Transverse colon (tissue), 4 donors: ENCODE data around the gene ZFP92. TPM values are rescaled to one million over a fixed set of nuclear protein-coding genes. Genes with fewer than 3 reads are reported as not detected.

Source experiments
- DNase-seq: peaks from one replicate; pipeline ENCODE4 v3.0.0-alpha.2; 2019
- H3K27ac ChIP-seq, 4 donors: fragments of 200-600 bp; sonication (generic); 2 replicates each; pipeline ENCODE4 v1.5.1; 2016 to 2018; ENCODE audit warnings: inconsistent platforms in 4 of 4
- H3K27me3 ChIP-seq: fragments of 200-600 bp; sonication (generic); 2 replicates; pipeline ENCODE4 v1.5.1; 2017; ENCODE audit warnings: inconsistent platforms
- H3K36me3 ChIP-seq, 4 donors: fragments of 200-600 bp; sonication (generic); 2 replicates each; pipeline ENCODE4 v1.5.1; 2017 to 2019; ENCODE audit warnings: inconsistent platforms in 4 of 4
- H3K4me1 ChIP-seq, 4 donors: fragments of 200-600 bp; sonication (generic); 2 replicates each; pipeline ENCODE4 v1.5.1; 2017 to 2020; ENCODE audit warnings: inconsistent platforms in 4 of 4
- H3K4me3 ChIP-seq, 4 donors: fragments of 200-600 bp; sonication (generic); 1 replicate in 1 of 4; 2 replicates in 3 of 4; pipeline versions ENCODE4 v1.5.1 to v1.6.1; 2017 to 2019; ENCODE audit warnings: inconsistent platforms in 4 of 4
- H3K9me3 ChIP-seq, 2 donors: fragments of 200-600 bp; sonication (generic); 2 replicates each; pipeline ENCODE4 v1.5.1; 2017 to 2019; ENCODE audit warnings: inconsistent platforms in 2 of 2
- EP300 ChIP-seq: sonication (generic); formaldehyde crosslinking; IDR thresholded peaks from one replicate; pipeline ENCODE4 v1.6.1; 2017; ENCODE audit warnings: antibody characterized with exemption, low read depth
- POLR2A ChIP-seq: fragments of 450-650 bp; IDR thresholded peaks from one replicate; pipeline ENCODE4 v1.6.1; 2016; ENCODE audit warnings: antibody characterized with exemption, mild to moderate bottlenecking, moderate library complexity
- POLR2AphosphoS5 ChIP-seq, 3 donors: sonication (generic); formaldehyde crosslinking; IDR thresholded peaks; one replicate each; pipeline ENCODE4 v1.6.1; 2016; ENCODE audit warnings: antibody characterized with exemption in 3 of 3
- WGBS, 2 donors: methylation state at CpG; one replicate each; pipeline ENCODE4 v1.1.5; 2018; ENCODE audit warnings: low coverage in 1 of 2; 5-methylcytosine and 5-hydroxymethylcytosine counted together
- in situ Hi-C, 4 donors: fragments of 200-750 bp; cut with MboI; loops; one replicate each; pipeline versions ENCODE4 v1.15.0 to v1.15.1; 2017; ENCODE audit warnings: low sequenced_read_pairs in 3 of 4, low pct_ligation_motif_present in 1 of 4, low pct_unique_long_range_greater_than_20kb in 1 of 4
- intact Hi-C: fragments of 100-400 bp; cut with DNase I; formaldehyde crosslinking; loops from one replicate; pipeline ENCODE4 v1.15.1; 2023; ENCODE audit warnings: low total_unique reads
- total RNA-seq, 4 donors: library from RNA; depleted of rRNA; stranded (reverse); fragments of >200 nt; gene quantifications; one replicate each; pipeline ENCODE4 v1.1.0, GENCODE V29; 2016
- TF ChIP-seq, protein P1 (sequence below), 5 experiments: fragments of 200-600 bp in 3 of 5; fragments of 450-650 bp in 2 of 5; sonication (generic) in 3 of 5; IDR thresholded peaks; 1 replicate in 2 of 5; 2 replicates in 3 of 5; pipeline ENCODE4 v1.5.1; 2016 to 2017; ENCODE audit warnings: antibody characterized with exemption in 5 of 5, inconsistent platforms in 3 of 5, mild to moderate bottlenecking in 2 of 5, moderate library complexity in 1 of 5

The ZFP92 gene
- total RNA-seq, 4 donors from 2014 or later: 0.27 to 3.0 (median 1.3) TPM

DNA sequence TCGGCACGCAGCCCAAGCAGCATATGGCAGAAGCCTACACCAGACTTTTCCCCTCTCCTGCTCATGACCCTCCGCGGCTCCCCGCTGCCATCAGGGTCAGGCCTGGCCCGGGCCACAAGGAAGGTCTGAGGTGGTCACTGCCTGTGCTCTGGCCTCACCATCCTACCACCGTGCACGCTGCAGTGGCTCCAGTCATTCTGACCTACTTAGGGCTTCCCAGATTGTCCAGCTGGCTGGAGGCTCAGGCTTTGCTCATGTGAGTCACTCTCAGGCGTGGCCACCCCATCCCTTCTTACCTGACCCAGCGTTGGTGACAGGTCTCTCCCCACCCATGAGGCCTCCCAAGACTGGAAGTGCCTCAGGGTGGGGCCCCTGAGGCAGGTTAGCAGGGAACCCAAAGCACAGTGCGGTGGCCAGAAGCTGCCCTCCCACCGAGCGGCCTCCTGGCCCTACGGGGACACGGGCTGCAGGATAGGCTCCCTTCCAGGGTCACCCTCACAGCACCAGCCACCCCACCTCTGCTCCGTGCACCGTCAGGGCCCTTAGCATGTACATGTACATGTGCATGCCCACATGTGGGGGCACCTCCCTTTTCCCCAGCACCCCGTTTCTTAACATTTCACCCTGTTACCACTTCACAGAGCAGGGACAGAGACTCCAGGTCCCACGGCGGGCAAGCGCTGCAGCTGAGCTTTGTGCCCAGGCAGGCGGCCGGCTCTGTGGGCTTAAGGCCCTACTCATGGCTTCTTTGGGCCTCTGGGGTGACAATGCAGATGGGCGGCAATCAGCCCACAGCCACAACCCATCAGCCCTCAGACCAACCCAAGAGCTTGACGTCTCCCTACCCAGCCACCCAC, 32.4 kb downstream of the ZFP92 start:
- intact Hi-C loops: no loop called here
- H3K36me3 ChIP-seq: no peaks in the 10 kb centered on the region
- H3K4me1 ChIP-seq: no peaks in the 10 kb centered on the region
- no peak overlapping the region for H3K27ac ChIP-seq
- no peak for DNase-seq
- no peaks in the 10 kb centered on the region for H3K9me3 ChIP-seq
- WGBS, 2 donors: 85% methylated on average over 25 of the region's 25 CpGs; no CpG with 5 or more reads in 1 of the 2 donors
- H3K27me3 ChIP-seq: no peaks in the 10 kb centered on the region
- TF ChIP-seq POLR2AphosphoS5 (IDR thresholded peaks at IDR 0.05) (no peak), POLR2A (no peak), EP300 (no peak)
- in situ Hi-C loops: no loop called here
- no peak overlapping the region for H3K4me3 ChIP-seq

- Histone ChIP-seq H3K27me3 (no peaks in the 10 kb centered on the region), H3K36me3 (no peaks in the 10 kb centered on the region), H3K9me3 (no peaks in the 10 kb centered on the region), H3K4me3 (no peak overlapping the region), H3K27ac (no peak overlapping the region), H3K4me1 (no peaks in the 10 kb centered on the region)
- in situ Hi-C loops (no loop called here), intact Hi-C loops (no loop called here)
- TF ChIP-seq EP300 (no peak), POLR2A (no peak), POLR2AphosphoS5 (IDR thresholded peaks at IDR 0.05) (no peak)
- TF ChIP-seq, protein P1, sequence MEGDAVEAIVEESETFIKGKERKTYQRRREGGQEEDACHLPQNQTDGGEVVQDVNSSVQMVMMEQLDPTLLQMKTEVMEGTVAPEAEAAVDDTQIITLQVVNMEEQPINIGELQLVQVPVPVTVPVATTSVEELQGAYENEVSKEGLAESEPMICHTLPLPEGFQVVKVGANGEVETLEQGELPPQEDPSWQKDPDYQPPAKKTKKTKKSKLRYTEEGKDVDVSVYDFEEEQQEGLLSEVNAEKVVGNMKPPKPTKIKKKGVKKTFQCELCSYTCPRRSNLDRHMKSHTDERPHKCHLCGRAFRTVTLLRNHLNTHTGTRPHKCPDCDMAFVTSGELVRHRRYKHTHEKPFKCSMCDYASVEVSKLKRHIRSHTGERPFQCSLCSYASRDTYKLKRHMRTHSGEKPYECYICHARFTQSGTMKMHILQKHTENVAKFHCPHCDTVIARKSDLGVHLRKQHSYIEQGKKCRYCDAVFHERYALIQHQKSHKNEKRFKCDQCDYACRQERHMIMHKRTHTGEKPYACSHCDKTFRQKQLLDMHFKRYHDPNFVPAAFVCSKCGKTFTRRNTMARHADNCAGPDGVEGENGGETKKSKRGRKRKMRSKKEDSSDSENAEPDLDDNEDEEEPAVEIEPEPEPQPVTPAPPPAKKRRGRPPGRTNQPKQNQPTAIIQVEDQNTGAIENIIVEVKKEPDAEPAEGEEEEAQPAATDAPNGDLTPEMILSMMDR (IDR thresholded peaks at IDR 0.05): no peak
- no peak for DNase-seq
- 87% methylated on average over 34 of the region's 37 CpGs; no CpG with 5 or more reads in 1 of the 2 donors for WGBS, 2 donors
Measured at GRCh38 chrX:153444333-153445011, 33.2 kb downstream of the ZFP92 start.

DNA sequence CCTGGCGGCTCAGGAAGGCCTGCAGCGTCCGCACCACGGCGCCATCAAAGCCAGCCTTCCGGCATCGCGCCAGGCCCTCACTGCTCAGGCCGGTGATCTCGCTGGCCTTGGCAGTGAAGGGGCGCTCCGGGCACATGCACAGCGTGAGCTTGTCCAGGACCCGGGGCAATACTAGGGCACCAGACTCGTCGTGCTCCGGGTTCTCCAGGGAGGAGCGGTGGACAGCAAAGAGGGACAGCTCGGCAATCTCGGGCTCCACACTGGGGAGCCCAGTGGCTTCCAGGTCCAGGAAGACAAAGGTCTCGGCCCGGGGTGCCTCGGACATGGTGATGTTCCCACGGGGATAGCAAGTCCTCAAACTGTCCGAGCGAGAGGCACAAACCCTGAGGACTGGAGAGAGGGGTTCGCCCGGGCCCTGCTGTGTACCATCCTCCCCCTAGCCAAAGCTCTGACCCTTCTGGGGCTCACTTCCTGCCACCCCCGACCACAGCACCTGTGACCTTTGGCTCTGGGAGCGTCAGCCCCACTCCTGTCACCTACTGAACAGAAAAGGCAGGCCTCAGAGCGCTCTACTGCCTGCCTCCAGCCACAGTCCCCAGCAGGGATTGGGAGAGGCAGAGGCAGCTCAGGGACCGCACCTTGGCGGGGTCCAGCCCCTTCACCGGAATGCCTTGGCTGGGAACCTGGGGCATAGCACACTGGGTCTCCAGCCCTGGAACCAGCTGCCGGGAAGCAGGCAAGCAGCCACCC, 34.0 kb downstream of the ZFP92 start:
- Histone ChIP-seq H3K27ac (no peak overlapping the region), H3K4me3 (no peak overlapping the region)

GRCh38 chrX:153445856-153446635, 34.8 kb downstream of the ZFP92 start, which contains the start of gene TREX2:
TREX2 (minus strand) TSS chrX:153446056; CDS start chrX:153445430, 626 bp downstream.
- in situ Hi-C loops: no loop called here
- intact Hi-C loops: no loop called here
- H3K4me1 ChIP-seq: no peaks in the 10 kb centered on the region
- WGBS, 2 donors: 88% methylated on average over 25 of the region's 30 CpGs; no CpG with 5 or more reads in 1 of the 2 donors
- no peaks in the 10 kb centered on the region for H3K36me3 ChIP-seq
- H3K4me3 ChIP-seq: no peak within 1 kb of the TSS
- DNase-seq: no peak
- TF ChIP-seq POLR2A: no peak
- TF ChIP-seq POLR2AphosphoS5 (IDR thresholded peaks at IDR 0.05): no peak
- no peak for TF ChIP-seq EP300
- TF ChIP-seq, protein P1 (IDR thresholded peaks at IDR 0.05): no peak
- H3K27ac ChIP-seq: no peak within 1 kb of the TSS
- no peaks in the 10 kb centered on the region for H3K27me3 ChIP-seq
- H3K9me3 ChIP-seq: no peaks in the 10 kb centered on the region

More for the DNA sequence above, 34.0 kb downstream of the ZFP92 start:
- DNase-seq: no peak
- H3K36me3 ChIP-seq: no peaks in the 10 kb centered on the region
- no peak for TF ChIP-seq POLR2AphosphoS5 (IDR thresholded peaks at IDR 0.05)
- no peak for TF ChIP-seq EP300
- TF ChIP-seq, protein P1 (IDR thresholded peaks at IDR 0.05): no peak
- no peak for TF ChIP-seq POLR2A
- WGBS, 2 donors: 90% methylated on average over 21 of the region's 35 CpGs; no CpG with 5 or more reads in 1 of the 2 donors
- H3K9me3 ChIP-seq: no peaks in the 10 kb centered on the region
- in situ Hi-C loops (no loop called here), intact Hi-C loops (no loop called here)
- H3K4me1 ChIP-seq: no peaks in the 10 kb centered on the region
- no peaks in the 10 kb centered on the region for H3K27me3 ChIP-seq
